Ovary (tissue), 3 donors: Measurements from ENCODE around the gene TRPT1.

ENCODE experiments used
- CTCF ChIP-seq, 3 donors: fragments of 450-650 bp in 2 of 3; fragments of 200-600 bp in 1 of 3; IDR thresholded peaks; one replicate each; pipeline versions ENCODE4 v1.5.1 to v1.8.0; 2016 to 2022; ENCODE audit warnings: antibody characterized with exemption in 3 of 3, mild to moderate bottlenecking in 1 of 3
- EP300 ChIP-seq: sonication (generic); formaldehyde crosslinking; IDR thresholded peaks from one replicate; pipeline ENCODE4 v1.6.1; 2017; ENCODE audit warnings: antibody characterized with exemption
- POLR2A ChIP-seq: fragments of 450-650 bp; IDR thresholded peaks from one replicate; pipeline ENCODE4 v1.6.1; 2017; ENCODE audit warnings: antibody characterized with exemption, mild to moderate bottlenecking, moderate library complexity
- donor health status: DM: no; HTN: no; CAD: no.

- TF ChIP-seq CTCF (IDR thresholded peaks at IDR 0.05) (no peak), POLR2A (no peak), EP300 (no peak)
Observed at GRCh38 chr11:64227405-64227956, 1.5 kb upstream of the TRPT1 start.
